GM12878 (cell line): ENCODE measurements around the gene ABTB1. TPM values are rescaled to one million over a fixed set of nuclear protein-coding genes. Genes with fewer than 3 reads are reported as not detected.

Experiments used
- polyA plus RNA-seq, 11 experiments: library from polyadenylated mRNA; depleted of rRNA in 4 of 11; unstranded in 6 of 11; stranded (reverse) in 5 of 11; fragments of >200 nt; fragmentation: Nextera tagmentation in 4 of 11; fragmentation: Illumina TruSeq in 1 of 11; extraction: Ambion mirVana in 4 of 11; extraction: Trizol in 1 of 11; gene quantifications; 1 replicate in 1 of 11; 2 replicates in 10 of 11; pipeline versions ENCODE4 v1.2.1 to v1.2.3, GENCODE V29; 2011 to 2016; ENCODE audit warnings: inconsistent platforms in 2 of 11, missing spikeins in 2 of 11, low read depth in 1 of 11
- total RNA-seq, 4 experiments: library from RNA; depleted of rRNA in 3 of 4; stranded (reverse); fragments of >200 nt in 3 of 4; fragmentation: Illumina TruSeq in 1 of 4; extraction: Trizol in 1 of 4; gene quantifications; 2 replicates each; pipeline versions ENCODE4 v1.2.1 to v1.2.3, GENCODE V29; 2013 to 2021

The ABTB1 gene
- total and polyA plus RNA-seq, 10 of the 15 experiments (the other 5 are each of a cell fraction or from before 2014, with no cell fraction given), result 0.11 to 10.2 (median 7.1) TPM

Other genes starting within 250 kb of the ABTB1 start
- 32.7 and 35.7 TPM in 2 replicates for gene TPRA1, start 82.2 kb upstream of the ABTB1 start, total RNA-seq (2014; rRNA removed)
- gene TPRA1, start 82.2 kb upstream of the ABTB1 start, total RNA-seq (2014; rRNA removed; fragmentation: Illumina TruSeq; extraction: Trizol), result 11.1 and 11.4 TPM in 2 replicates
- gene TPRA1, start 82.2 kb upstream of the ABTB1 start, total RNA-seq (2021), result 24.4 and 30.4 TPM in 2 replicates
- gene TPRA1, start 82.2 kb upstream of the ABTB1 start, polyA plus RNA-seq (2011; rRNA removed), result 9.8 and 22.9 TPM in 2 replicates
- gene TPRA1, start 82.2 kb upstream of the ABTB1 start, polyA plus RNA-seq (2014; fragmentation: Illumina TruSeq; extraction: Trizol), result 4.2 and 12.8 TPM in 2 replicates
- 1 to 10 TPM; 1.8 to 3.6 TPM for gene TPRA1, start 82.2 kb upstream of the ABTB1 start, polyA plus RNA-seq (2014; fragmentation: Nextera tagmentation; extraction: Ambion mirVana)
- 33.3 and 33.7 TPM in 2 replicates for gene TPRA1, start 82.2 kb upstream of the ABTB1 start, polyA plus RNA-seq (2014; rRNA removed)
- 10 to 100 TPM; 34.2 to 39.6 TPM for gene TPRA1, start 82.2 kb upstream of the ABTB1 start, polyA plus RNA-seq (2016; fragmentation: Nextera tagmentation; extraction: Ambion mirVana)
- gene MCM2, start 74.5 kb upstream of the ABTB1 start, total RNA-seq (2014; rRNA removed), result 210 and 229 TPM in 2 replicates
- 89.8 and 107 TPM in 2 replicates for gene MCM2, start 74.5 kb upstream of the ABTB1 start, total RNA-seq (2014; rRNA removed; fragmentation: Illumina TruSeq; extraction: Trizol)
- gene MCM2, start 74.5 kb upstream of the ABTB1 start, total RNA-seq (2021), result 218 and 229 TPM in 2 replicates
- 79.0 and 170 TPM in 2 replicates for gene MCM2, start 74.5 kb upstream of the ABTB1 start, polyA plus RNA-seq (2011; rRNA removed)
- 38.9 and 88.2 TPM in 2 replicates for gene MCM2, start 74.5 kb upstream of the ABTB1 start, polyA plus RNA-seq (2014; fragmentation: Illumina TruSeq; extraction: Trizol)
- gene MCM2, start 74.5 kb upstream of the ABTB1 start, polyA plus RNA-seq (2014; fragmentation: Nextera tagmentation; extraction: Ambion mirVana), result 10 to 100 TPM in 1 of 2 experiments, 1 to 10 TPM in 1; 8.6 to 14.4 TPM
- 140 and 167 TPM in 2 replicates for gene MCM2, start 74.5 kb upstream of the ABTB1 start, polyA plus RNA-seq (2014; rRNA removed)
- 100 to 1,000 TPM; 200 to 222 TPM for gene MCM2, start 74.5 kb upstream of the ABTB1 start, polyA plus RNA-seq (2016; fragmentation: Nextera tagmentation; extraction: Ambion mirVana)
- 21.0 and 24.3 TPM in 2 replicates for gene PODXL2, start 43.8 kb upstream of the ABTB1 start, total RNA-seq (2014; rRNA removed)
- 12.4 and 13.2 TPM in 2 replicates for gene PODXL2, start 43.8 kb upstream of the ABTB1 start, total RNA-seq (2014; rRNA removed; fragmentation: Illumina TruSeq; extraction: Trizol)
- gene PODXL2, start 43.8 kb upstream of the ABTB1 start, total RNA-seq (2021), result 22.2 and 24.4 TPM in 2 replicates
- gene PODXL2, start 43.8 kb upstream of the ABTB1 start, polyA plus RNA-seq (2011; rRNA removed), result not detected in 2 replicates
- 6.9 and 10.3 TPM in 2 replicates for gene PODXL2, start 43.8 kb upstream of the ABTB1 start, polyA plus RNA-seq (2014; fragmentation: Illumina TruSeq; extraction: Trizol)
- under 1 TPM in 1 of 2 experiments, not detected in 1; 0.03 TPM for gene PODXL2, start 43.8 kb upstream of the ABTB1 start, polyA plus RNA-seq (2014; fragmentation: Nextera tagmentation; extraction: Ambion mirVana)
- 22.5 and 25.4 TPM in 2 replicates for gene PODXL2, start 43.8 kb upstream of the ABTB1 start, polyA plus RNA-seq (2014; rRNA removed)
- gene PODXL2, start 43.8 kb upstream of the ABTB1 start, polyA plus RNA-seq (2016; fragmentation: Nextera tagmentation; extraction: Ambion mirVana), result 10 to 100 TPM; 12.0 to 14.0 TPM
- 70.6 and 76.8 TPM in 2 replicates for gene MGLL, start 149.6 kb downstream of the ABTB1 start, total RNA-seq (2014; rRNA removed)
- gene MGLL, start 149.6 kb downstream of the ABTB1 start, total RNA-seq (2014; rRNA removed; fragmentation: Illumina TruSeq; extraction: Trizol), result 40.5 and 44.9 TPM in 2 replicates
- 103 and 112 TPM in 2 replicates for gene MGLL, start 149.6 kb downstream of the ABTB1 start, total RNA-seq (2021)
- 35.1 and 70.0 TPM in 2 replicates for gene MGLL, start 149.6 kb downstream of the ABTB1 start, polyA plus RNA-seq (2011; rRNA removed)
- 41.3 and 72.2 TPM in 2 replicates for gene MGLL, start 149.6 kb downstream of the ABTB1 start, polyA plus RNA-seq (2014; fragmentation: Illumina TruSeq; extraction: Trizol)
- gene MGLL, start 149.6 kb downstream of the ABTB1 start, polyA plus RNA-seq (2014; fragmentation: Nextera tagmentation; extraction: Ambion mirVana), result 10 to 100 TPM; 49.1 to 73.6 TPM
- gene MGLL, start 149.6 kb downstream of the ABTB1 start, polyA plus RNA-seq (2014; rRNA removed), result 65.1 and 74.2 TPM in 2 replicates
- 100 to 1,000 TPM; 170 to 177 TPM for gene MGLL, start 149.6 kb downstream of the ABTB1 start, polyA plus RNA-seq (2016; fragmentation: Nextera tagmentation; extraction: Ambion mirVana)
- not detected in 2 replicates for gene KBTBD12, start 242.3 kb downstream of the ABTB1 start, total RNA-seq (2014; rRNA removed)
- not detected in 2 replicates for gene KBTBD12, start 242.3 kb downstream of the ABTB1 start, total RNA-seq (2014; rRNA removed; fragmentation: Illumina TruSeq; extraction: Trizol)
- gene KBTBD12, start 242.3 kb downstream of the ABTB1 start, total RNA-seq (2021), result not detected in 2 replicates
- not detected in 2 replicates for gene KBTBD12, start 242.3 kb downstream of the ABTB1 start, polyA plus RNA-seq (2011; rRNA removed)
- 0.01 TPM in 1 of 2 replicates, not detected in the other for gene KBTBD12, start 242.3 kb downstream of the ABTB1 start, polyA plus RNA-seq (2014; fragmentation: Illumina TruSeq; extraction: Trizol)
- gene KBTBD12, start 242.3 kb downstream of the ABTB1 start, polyA plus RNA-seq (2014; fragmentation: Nextera tagmentation; extraction: Ambion mirVana), result not detected
- gene KBTBD12, start 242.3 kb downstream of the ABTB1 start, polyA plus RNA-seq (2014; rRNA removed), result not detected in 2 replicates
- gene KBTBD12, start 242.3 kb downstream of the ABTB1 start, polyA plus RNA-seq (2016; fragmentation: Nextera tagmentation; extraction: Ambion mirVana), result under 1 TPM in 1 of 2 experiments, not detected in 1; 0.11 TPM